GF-D8 (cell line): ENCODE data around the gene TMEM200C.

Source experiments
- DNase-seq: peaks from one replicate; lab custom pipeline; 2025; lab: John Stamatoyannopoulos, UW

TMEM200C gene

GRCh38 chr18:5895299-5895875 is at the start of gene TMEM200C:
TMEM200C (minus strand) TSS chr18:5895522; CDS start chr18:5892063, 3,459 bp downstream.
- no peak for DNase-seq

- no peak for DNase-seq
Observed at GRCh38 chr18:5944448-5944847, 49.1 kb upstream of the TMEM200C start.

GRCh38 chr18:5943514-5943913 is 48.2 kb upstream of the TMEM200C start:
- DNase-seq, result no peak

- DNase-seq, result no peak
Observed at GRCh38 chr18:5942591-5942990, 47.3 kb upstream of the TMEM200C start.

- DNase-seq, result no peak
Observed at GRCh38 chr18:5941890-5942289, 46.6 kb upstream of the TMEM200C start.

- no peak for DNase-seq
Observed at GRCh38 chr18:5939801-5940667, 44.7 kb upstream of the TMEM200C start.

GRCh38 chr18:5937795-5938194 is 42.5 kb upstream of the TMEM200C start:
- DNase-seq, result no peak

- no peak for DNase-seq
Observed at GRCh38 chr18:5937121-5937520, 41.8 kb upstream of the TMEM200C start.

- no peak for DNase-seq
Observed at GRCh38 chr18:5930789-5931188, 35.5 kb upstream of the TMEM200C start.

- DNase-seq, result no peak
Observed at GRCh38 chr18:5918205-5918858, 23.0 kb upstream of the TMEM200C start.

- DNase-seq, result no peak
Observed at GRCh38 chr18:5914951-5915350, 19.6 kb upstream of the TMEM200C start.

GRCh38 chr18:5914016-5914415 is 18.7 kb upstream of the TMEM200C start:
- no peak for DNase-seq

GRCh38 chr18:5912566-5912965 is 17.2 kb upstream of the TMEM200C start:
- DNase-seq, result no peak

- DNase-seq, result no peak
Observed at GRCh38 chr18:5909125-5909524, 13.8 kb upstream of the TMEM200C start.

- no peak for DNase-seq
Observed at GRCh38 chr18:5903386-5903785, 8.1 kb upstream of the TMEM200C start.

GRCh38 chr18:5900262-5900661 is 4.9 kb upstream of the TMEM200C start:
- no peak for DNase-seq

GRCh38 chr18:5899835-5900234 is 4.5 kb upstream of the TMEM200C start:
- DNase-seq, result no peak

- no peak for DNase-seq
Observed at GRCh38 chr18:5895876-5896740, 786 bp upstream of the TMEM200C start.

- DNase-seq, result no peak
Observed at GRCh38 chr18:5894611-5895298, 567 bp downstream of the TMEM200C start.

GRCh38 chr18:5893956-5894610 is 1.2 kb downstream of the TMEM200C start:
- no peak for DNase-seq
